ENCODE results near the gene KLHL11. TPM values are rescaled to one million over a fixed set of nuclear protein-coding genes. Genes with fewer than 3 reads are reported as not detected.

KLHL11 gene
- polyA plus RNA-seq, 1 donor (not counting 4 experiments of a cell fraction or from before 2014, with no cell fraction given), result 5.2 TPM

DNA sequence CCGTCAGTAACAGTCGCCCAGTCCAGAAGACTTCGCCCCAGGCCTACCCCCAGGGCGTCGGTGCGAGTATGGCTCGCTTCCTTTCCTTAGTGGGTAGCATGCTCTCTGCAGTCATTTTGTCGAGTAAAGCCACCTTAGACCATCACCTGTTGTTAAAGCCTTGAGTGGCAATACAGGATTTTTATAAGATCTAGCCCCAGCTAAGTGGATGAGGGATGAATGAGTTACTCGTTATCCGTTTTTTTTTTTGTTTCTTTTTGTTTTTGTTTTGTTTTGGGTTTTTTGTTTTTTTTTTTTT, 322 bp upstream of the KLHL11 start:
- Histone ChIP-seq H3K4me3 (ENCODE audit: control insufficient read depth in 2 of 3, extremely low read depth in 1 of 3, insufficient read depth in 2 of 3, low read depth in 1 of 3, low read length in 3 of 3) (peak overlapping the region; percentile 33 to 93 (median 62)), H3K4me1 (ENCODE audit: control insufficient read depth, extremely low read depth, insufficient read depth, low read length) (peaks cover 23% of the 10 kb centered on the region), H3K79me2 (ENCODE audit: control insufficient read depth, insufficient read depth, low read length) (peaks cover 40% of the 10 kb centered on the region), H3K9me1 (ENCODE audit: control insufficient read depth, extremely low read depth, insufficient read depth, low read length) (no peaks in the 10 kb centered on the region), H3K36me3 (ENCODE audit: control insufficient read depth in 2 of 2, extremely low read depth in 1 of 2, insufficient read depth in 2 of 2, low read length in 2 of 2) (peaks cover 19 to 30% of the 10 kb centered on the region in 2 experiments), H3K27me3 (ENCODE audit: control insufficient read depth, extremely low read depth, insufficient read depth, low read length) (no peaks in the 10 kb centered on the region), H2AFZ (ENCODE audit: control insufficient read depth, low read length) (peak overlapping the region; percentile 27), H4K20me1 (ENCODE audit: control insufficient read depth, extremely low read depth, insufficient read depth, low read length) (no peaks in the 10 kb centered on the region), H3K9me3 (ENCODE audit: control insufficient read depth, low read depth, low read length) (no peaks in the 10 kb centered on the region), H3K4me2 (ENCODE audit: control insufficient read depth, extremely low read depth, insufficient read depth, low read depth, low read length) (peak overlapping the region; percentile 82), H3K27ac (ENCODE audit: control insufficient read depth, insufficient read depth, low read length) (no peak overlapping the region), H3K9ac (ENCODE audit: control insufficient read depth, extremely low read depth, insufficient read depth, low read length) (peak overlapping the region; percentile 26)
- FAIRE-seq, result no peak
- no peak for TF ChIP-seq EZH2 (IDR thresholded peaks at IDR 0.05; ENCODE audit: low read length)
- TF ChIP-seq, protein P1, sequence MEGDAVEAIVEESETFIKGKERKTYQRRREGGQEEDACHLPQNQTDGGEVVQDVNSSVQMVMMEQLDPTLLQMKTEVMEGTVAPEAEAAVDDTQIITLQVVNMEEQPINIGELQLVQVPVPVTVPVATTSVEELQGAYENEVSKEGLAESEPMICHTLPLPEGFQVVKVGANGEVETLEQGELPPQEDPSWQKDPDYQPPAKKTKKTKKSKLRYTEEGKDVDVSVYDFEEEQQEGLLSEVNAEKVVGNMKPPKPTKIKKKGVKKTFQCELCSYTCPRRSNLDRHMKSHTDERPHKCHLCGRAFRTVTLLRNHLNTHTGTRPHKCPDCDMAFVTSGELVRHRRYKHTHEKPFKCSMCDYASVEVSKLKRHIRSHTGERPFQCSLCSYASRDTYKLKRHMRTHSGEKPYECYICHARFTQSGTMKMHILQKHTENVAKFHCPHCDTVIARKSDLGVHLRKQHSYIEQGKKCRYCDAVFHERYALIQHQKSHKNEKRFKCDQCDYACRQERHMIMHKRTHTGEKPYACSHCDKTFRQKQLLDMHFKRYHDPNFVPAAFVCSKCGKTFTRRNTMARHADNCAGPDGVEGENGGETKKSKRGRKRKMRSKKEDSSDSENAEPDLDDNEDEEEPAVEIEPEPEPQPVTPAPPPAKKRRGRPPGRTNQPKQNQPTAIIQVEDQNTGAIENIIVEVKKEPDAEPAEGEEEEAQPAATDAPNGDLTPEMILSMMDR (optimal IDR thresholded peaks at IDR 0.05 in 1 of 3, IDR thresholded peaks at IDR 0.05 in 1 of 3, conservative IDR thresholded peaks at IDR 0.05 in 1 of 3; ENCODE audit: extremely low read depth in 1 of 3, insufficient read depth in 2 of 3, low read length in 3 of 3), result no peak
- DNase-seq (ENCODE audit: low read depth, low spot score), result peak; percentile 60
- dilution Hi-C loops (cut with MboI; ENCODE audit: extremely low pct_ligation_motif_present, low sequenced_read_pairs), result no loop called here

GRCh38 chr17:41864498-41864835, 756 bp downstream of the KLHL11 start:
- Histone ChIP-seq H2AFZ (ENCODE audit: control insufficient read depth, low read length) (peak overlapping the region; percentile 88), H3K4me3 (ENCODE audit: control insufficient read depth in 2 of 3, extremely low read depth in 1 of 3, insufficient read depth in 2 of 3, low read depth in 1 of 3, low read length in 3 of 3) (peak overlapping the region; percentile 92 to 95 (median 93)), H3K79me2 (ENCODE audit: control insufficient read depth, insufficient read depth, low read length) (peaks cover 49% of the 10 kb centered on the region), H3K4me2 (ENCODE audit: control insufficient read depth, extremely low read depth, insufficient read depth, low read depth, low read length) (peak overlapping the region; percentile 82), H3K36me3 (ENCODE audit: control insufficient read depth in 2 of 2, extremely low read depth in 1 of 2, insufficient read depth in 2 of 2, low read length in 2 of 2) (peaks cover 8 to 19% of the 10 kb centered on the region in 2 experiments), H3K27me3 (ENCODE audit: control insufficient read depth, extremely low read depth, insufficient read depth, low read length) (no peaks in the 10 kb centered on the region), H3K9me1 (ENCODE audit: control insufficient read depth, extremely low read depth, insufficient read depth, low read length) (no peaks in the 10 kb centered on the region), H3K4me1 (ENCODE audit: control insufficient read depth, extremely low read depth, insufficient read depth, low read length) (peaks cover 18% of the 10 kb centered on the region), H3K27ac (ENCODE audit: control insufficient read depth, insufficient read depth, low read length) (peak overlapping the region; percentile 79), H3K9ac (ENCODE audit: control insufficient read depth, extremely low read depth, insufficient read depth, low read length) (peak overlapping the region; percentile 95), H3K9me3 (ENCODE audit: control insufficient read depth, low read depth, low read length) (no peaks in the 10 kb centered on the region), H4K20me1 (ENCODE audit: control insufficient read depth, extremely low read depth, insufficient read depth, low read length) (peaks cover 2% of the 10 kb centered on the region)
- FAIRE-seq (no peak), DNase-seq (ENCODE audit: low read depth, low spot score) (no peak)
- TF ChIP-seq, protein P1 (optimal IDR thresholded peaks at IDR 0.05 in 1 of 3, IDR thresholded peaks at IDR 0.05 in 1 of 3, conservative IDR thresholded peaks at IDR 0.05 in 1 of 3; ENCODE audit: extremely low read depth in 1 of 3, insufficient read depth in 2 of 3, low read length in 3 of 3), result no peak
- TF ChIP-seq EZH2 (IDR thresholded peaks at IDR 0.05; ENCODE audit: low read length), result no peak
- dilution Hi-C loops (cut with MboI; ENCODE audit: extremely low pct_ligation_motif_present, low sequenced_read_pairs), result no loop called here

Measured in keratinocyte (primary cell).